HepG2 (cell line): ENCODE data around the gene PIM3. TPM values are rescaled to one million over a fixed set of nuclear protein-coding genes. Genes with fewer than 3 reads are reported as not detected.

ENCODE experiments used
- BCL3 ChIP-seq: sonication (generic); formaldehyde crosslinking; IDR thresholded peaks from 2 replicates; pipeline ENCODE4 v1.5.1; 2020; ENCODE audit warnings: mild to moderate bottlenecking, missing genetic modification reagents, moderate library complexity
- HMG20B ChIP-seq: conservative IDR thresholded peaks from 2 replicates; pipeline ENCODE4 v1.6.1; 2016; ENCODE audit warnings: missing genetic modification reagents, missing compliant biosample characterization
- NFAT5 ChIP-seq: sonication (generic); formaldehyde crosslinking; IDR thresholded peaks from 2 replicates; pipeline ENCODE4 v1.4.0; 2020; ENCODE audit warnings: missing genetic modification reagents
- NFE2L2 ChIP-seq: fragments of 150-350 bp; IDR thresholded peaks from 2 replicates; pipeline ENCODE4 v1.6.1; 2014; ENCODE audit warnings: low read length
- POLR2A ChIP-seq, 2 experiments: IDR thresholded peaks; 2 replicates each; pipeline ENCODE4 v1.6.1; 2011; ENCODE audit warnings: low read depth in 2 of 2, low read length in 2 of 2, mild to moderate bottlenecking in 1 of 2, moderate library complexity in 1 of 2; ENCODE audit not compliant: insufficient read depth in 1 of 2
- SUZ12 ChIP-seq: fragments of 150-350 bp; IDR thresholded peaks from 2 replicates; pipeline ENCODE4 v1.6.1; 2014; ENCODE audit warnings: low read depth, low read length
- TBP ChIP-seq: sonication (generic); formaldehyde crosslinking; IDR thresholded peaks from 2 replicates; pipeline ENCODE4 v1.5.0; 2020; ENCODE audit warnings: missing genetic modification reagents
- ZNF337 ChIP-seq: sonication (generic); formaldehyde crosslinking; IDR thresholded peaks from 2 replicates; pipeline ENCODE4 v1.5.1; 2020; ENCODE audit warnings: missing genetic modification reagents, low read depth, mild to moderate bottlenecking, borderline replicate concordance
- ZNF883 ChIP-seq: sonication (generic); formaldehyde crosslinking; IDR thresholded peaks from 2 replicates; pipeline ENCODE4 v1.5.1; 2020; ENCODE audit warnings: mild to moderate bottlenecking, missing genetic modification reagents; ENCODE audit errors: not compliant biosample characterization
- polyA plus RNA-seq, 8 experiments: library from polyadenylated mRNA; depleted of rRNA in 3 of 8; stranded (reverse) in 7 of 8; unstranded in 1 of 8; fragments of >200 nt; fragmentation: Illumina TruSeq in 4 of 8; extraction: Trizol in 4 of 8; gene quantifications; 2 replicates each; pipeline versions ENCODE4 v1.2.1 to v1.2.3, GENCODE V29; 2011 to 2016; ENCODE audit warnings: low read depth in 4 of 8, missing spikeins in 1 of 8, mixed read lengths in 1 of 8; ENCODE audit not compliant: insufficient read depth in 1 of 8
- total RNA-seq, 5 experiments: library from RNA; depleted of rRNA; stranded (reverse); fragments of >200 nt; fragmentation: Illumina TruSeq; extraction: Trizol; gene quantifications; 2 replicates each; pipeline ENCODE4 v1.2.3, GENCODE V29; 2016; ENCODE audit warnings: low read depth in 1 of 5
- TF ChIP-seq, protein P1 (sequence below): IDR thresholded peaks from 2 replicates; pipeline ENCODE4 v1.6.1; 2016; ENCODE audit warnings: mild to moderate bottlenecking, missing biosample characterization, missing genetic modification reagents
- TF ChIP-seq, protein P2 (sequence below): sonication (generic); formaldehyde crosslinking; IDR thresholded peaks from 2 replicates; pipeline ENCODE4 v1.4.0; 2020; ENCODE audit warnings: missing genetic modification reagents
- TF ChIP-seq, protein P3 (sequence below): IDR thresholded peaks from 2 replicates; pipeline ENCODE4 v1.6.1; 2016; ENCODE audit warnings: missing genetic modification reagents, missing compliant biosample characterization
- TF ChIP-seq, protein P4 (sequence below): sonication (generic); formaldehyde crosslinking; IDR thresholded peaks from 2 replicates; pipeline ENCODE4 v1.9.0; 2021; ENCODE audit warnings: missing genetic modification reagents, mild to moderate bottlenecking, borderline replicate concordance
- TF ChIP-seq, protein P5 (sequence below): sonication (generic); formaldehyde crosslinking; conservative IDR thresholded peaks from 2 replicates; pipeline ENCODE4 v1.8.0; 2022; ENCODE audit warnings: mild to moderate bottlenecking, moderate library complexity, missing genetic modification reagents

Gene PIM3
- total and polyA plus RNA-seq, 2 of the 13 experiments (the other 11 are each of a cell fraction or from before 2014, with no cell fraction given): 21.6 to 31.2 TPM

DNA sequence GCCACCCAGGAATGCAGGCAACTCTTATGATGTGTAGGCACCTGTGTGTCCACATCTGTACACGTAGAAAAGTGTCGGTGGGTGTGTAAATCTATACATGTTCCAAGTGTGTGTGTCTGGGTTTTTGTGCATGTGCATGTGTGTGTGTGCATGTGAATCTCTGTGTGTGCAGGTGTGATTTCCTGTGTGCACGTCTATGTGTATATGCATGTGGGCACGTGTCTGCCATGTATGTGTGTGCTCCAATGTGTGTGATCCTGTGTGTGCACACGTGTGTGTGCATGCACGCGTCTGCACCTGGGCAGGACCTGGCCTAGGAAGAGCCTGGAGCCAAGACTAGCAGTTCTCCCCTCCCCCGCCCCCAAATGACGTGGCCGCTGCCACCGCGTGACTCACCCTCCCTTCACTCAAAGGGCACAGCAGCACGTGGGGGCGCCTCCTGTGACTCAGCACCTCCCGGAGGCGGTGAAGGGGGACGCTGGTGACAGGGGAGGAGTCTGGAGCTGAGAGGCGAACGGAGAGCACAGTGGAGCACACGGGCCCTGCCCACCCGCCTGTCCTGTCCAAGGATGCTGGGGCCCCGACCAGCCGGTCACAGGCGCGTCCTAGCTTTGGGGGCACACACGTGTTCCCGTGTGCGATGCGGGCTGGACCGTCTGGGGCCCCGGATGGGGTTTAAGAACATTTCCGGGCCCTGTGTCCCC is 10.1 kb downstream of the PIM3 start (continued):
- TF ChIP-seq NFAT5 (no peak; the same call in 1 of the 2 replicates), HMG20B (0 out of 2 replicates have a peak, but pooled peaks have one; percentile 19), ZNF337 (CRISPR knock-in tag) (no peak), SUZ12 (no peak), POLR2A (IDR thresholded peaks at IDR 0.05; ENCODE audit: insufficient read depth in 1 of 2, low read depth in 2 of 2, low read length in 2 of 2) (peak in 1 of 2 experiments; percentile 59; a peak in 2 of 4 replicates), TBP (CRISPR knock-in tag) (no peak), BCL3 (CRISPR knock-in tag) (no peak), ZNF883 (CRISPR knock-in tag) (no peak), NFE2L2 (peak; percentile 93)
- TF ChIP-seq, protein P1, sequence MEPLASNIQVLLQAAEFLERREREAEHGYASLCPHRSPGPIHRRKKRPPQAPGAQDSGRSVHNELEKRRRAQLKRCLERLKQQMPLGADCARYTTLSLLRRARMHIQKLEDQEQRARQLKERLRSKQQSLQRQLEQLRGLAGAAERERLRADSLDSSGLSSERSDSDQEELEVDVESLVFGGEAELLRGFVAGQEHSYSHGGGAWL: peak; percentile 94
- TF ChIP-seq, protein P2, sequence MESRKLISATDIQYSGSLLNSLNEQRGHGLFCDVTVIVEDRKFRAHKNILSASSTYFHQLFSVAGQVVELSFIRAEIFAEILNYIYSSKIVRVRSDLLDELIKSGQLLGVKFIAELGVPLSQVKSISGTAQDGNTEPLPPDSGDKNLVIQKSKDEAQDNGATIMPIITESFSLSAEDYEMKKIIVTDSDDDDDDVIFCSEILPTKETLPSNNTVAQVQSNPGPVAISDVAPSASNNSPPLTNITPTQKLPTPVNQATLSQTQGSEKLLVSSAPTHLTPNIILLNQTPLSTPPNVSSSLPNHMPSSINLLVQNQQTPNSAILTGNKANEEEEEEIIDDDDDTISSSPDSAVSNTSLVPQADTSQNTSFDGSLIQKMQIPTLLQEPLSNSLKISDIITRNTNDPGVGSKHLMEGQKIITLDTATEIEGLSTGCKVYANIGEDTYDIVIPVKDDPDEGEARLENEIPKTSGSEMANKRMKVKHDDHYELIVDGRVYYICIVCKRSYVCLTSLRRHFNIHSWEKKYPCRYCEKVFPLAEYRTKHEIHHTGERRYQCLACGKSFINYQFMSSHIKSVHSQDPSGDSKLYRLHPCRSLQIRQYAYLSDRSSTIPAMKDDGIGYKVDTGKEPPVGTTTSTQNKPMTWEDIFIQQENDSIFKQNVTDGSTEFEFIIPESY (CRISPR knock-in tag): peak; percentile 76; the same call in 1 of the 2 replicates
- TF ChIP-seq, protein P3, sequence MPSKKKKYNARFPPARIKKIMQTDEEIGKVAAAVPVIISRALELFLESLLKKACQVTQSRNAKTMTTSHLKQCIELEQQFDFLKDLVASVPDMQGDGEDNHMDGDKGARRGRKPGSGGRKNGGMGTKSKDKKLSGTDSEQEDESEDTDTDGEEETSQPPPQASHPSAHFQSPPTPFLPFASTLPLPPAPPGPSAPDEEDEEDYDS (CRISPR knock-in tag): peak; percentile 72
- TF ChIP-seq, protein P4, sequence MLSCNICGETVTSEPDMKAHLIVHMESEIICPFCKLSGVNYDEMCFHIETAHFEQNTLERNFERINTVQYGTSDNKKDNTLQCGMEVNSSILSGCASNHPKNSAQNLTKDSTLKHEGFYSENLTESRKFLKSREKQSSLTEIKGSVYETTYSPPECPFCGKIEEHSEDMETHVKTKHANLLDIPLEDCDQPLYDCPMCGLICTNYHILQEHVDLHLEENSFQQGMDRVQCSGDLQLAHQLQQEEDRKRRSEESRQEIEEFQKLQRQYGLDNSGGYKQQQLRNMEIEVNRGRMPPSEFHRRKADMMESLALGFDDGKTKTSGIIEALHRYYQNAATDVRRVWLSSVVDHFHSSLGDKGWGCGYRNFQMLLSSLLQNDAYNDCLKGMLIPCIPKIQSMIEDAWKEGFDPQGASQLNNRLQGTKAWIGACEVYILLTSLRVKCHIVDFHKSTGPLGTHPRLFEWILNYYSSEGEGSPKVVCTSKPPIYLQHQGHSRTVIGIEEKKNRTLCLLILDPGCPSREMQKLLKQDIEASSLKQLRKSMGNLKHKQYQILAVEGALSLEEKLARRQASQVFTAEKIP (CRISPR knock-in tag): no peak
- TF ChIP-seq, protein P5, sequence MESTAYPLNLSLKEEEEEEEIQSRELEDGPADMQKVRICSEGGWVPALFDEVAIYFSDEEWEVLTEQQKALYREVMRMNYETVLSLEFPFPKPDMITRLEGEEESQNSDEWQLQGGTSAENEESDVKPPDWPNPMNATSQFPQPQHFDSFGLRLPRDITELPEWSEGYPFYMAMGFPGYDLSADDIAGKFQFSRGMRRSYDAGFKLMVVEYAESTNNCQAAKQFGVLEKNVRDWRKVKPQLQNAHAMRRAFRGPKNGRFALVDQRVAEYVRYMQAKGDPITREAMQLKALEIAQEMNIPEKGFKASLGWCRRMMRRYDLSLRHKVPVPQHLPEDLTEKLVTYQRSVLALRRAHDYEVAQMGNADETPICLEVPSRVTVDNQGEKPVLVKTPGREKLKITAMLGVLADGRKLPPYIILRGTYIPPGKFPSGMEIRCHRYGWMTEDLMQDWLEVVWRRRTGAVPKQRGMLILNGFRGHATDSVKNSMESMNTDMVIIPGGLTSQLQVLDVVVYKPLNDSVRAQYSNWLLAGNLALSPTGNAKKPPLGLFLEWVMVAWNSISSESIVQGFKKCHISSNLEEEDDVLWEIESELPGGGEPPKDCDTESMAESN: peak; percentile 49; the same call in 1 of the 2 replicates
